NCI-H446 treated with DMSO at 0.1 percent for 48 hours (cell line): ENCODE data around the gene PPFIA3.

Experiments
- DNase-seq: peaks from one replicate; lab custom pipeline; 2025; lab: John Stamatoyannopoulos, UW

Gene PPFIA3

DNA sequence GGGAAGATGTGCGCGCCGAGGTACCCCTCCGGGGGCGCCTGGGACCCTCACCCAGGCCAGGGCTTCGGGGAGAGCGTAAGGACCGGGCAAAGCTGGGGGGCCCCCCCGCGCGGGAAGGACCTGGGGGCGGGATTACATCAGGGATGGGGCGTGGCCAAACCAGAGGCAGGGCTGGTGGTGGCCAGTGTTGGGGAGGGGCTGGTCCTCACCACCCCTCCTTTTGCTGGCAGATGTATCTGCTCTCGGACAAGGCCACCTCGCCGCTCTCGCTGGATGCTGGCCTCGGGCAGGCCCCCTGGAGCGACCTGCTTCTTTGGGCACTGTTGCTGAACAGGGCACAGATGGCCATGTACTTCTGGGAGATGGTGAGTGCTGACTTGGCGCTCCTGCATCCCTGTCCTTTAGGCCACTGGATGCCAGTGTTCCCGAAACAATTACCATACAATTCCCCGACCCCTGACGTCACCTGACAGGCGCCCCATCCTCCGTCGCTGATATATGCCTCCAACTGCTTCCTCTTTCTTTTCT is 63.6 kb downstream of the PPFIA3 start:
- no peak for DNase-seq

DNA sequence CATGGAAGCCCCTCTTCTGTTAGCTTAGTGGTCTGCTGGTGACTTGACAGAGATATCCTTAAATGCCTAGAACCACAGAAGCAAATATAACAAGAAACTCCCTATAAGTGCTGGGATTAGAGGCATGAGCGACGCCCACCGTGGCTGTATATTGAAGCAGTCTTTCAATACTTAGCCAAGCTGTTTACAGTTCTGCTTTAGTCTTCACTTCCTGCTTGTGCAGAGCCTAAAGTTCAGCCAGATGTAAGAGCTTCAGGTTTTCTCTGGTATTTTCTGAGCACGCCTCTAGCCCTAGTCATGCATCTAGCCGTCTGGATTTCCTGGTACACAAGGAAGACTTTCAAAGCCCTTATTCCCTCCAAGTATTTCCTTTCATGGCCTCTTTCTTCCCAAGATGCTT is 66.8 kb downstream of the PPFIA3 start:
- no peak for DNase-seq

DNA sequence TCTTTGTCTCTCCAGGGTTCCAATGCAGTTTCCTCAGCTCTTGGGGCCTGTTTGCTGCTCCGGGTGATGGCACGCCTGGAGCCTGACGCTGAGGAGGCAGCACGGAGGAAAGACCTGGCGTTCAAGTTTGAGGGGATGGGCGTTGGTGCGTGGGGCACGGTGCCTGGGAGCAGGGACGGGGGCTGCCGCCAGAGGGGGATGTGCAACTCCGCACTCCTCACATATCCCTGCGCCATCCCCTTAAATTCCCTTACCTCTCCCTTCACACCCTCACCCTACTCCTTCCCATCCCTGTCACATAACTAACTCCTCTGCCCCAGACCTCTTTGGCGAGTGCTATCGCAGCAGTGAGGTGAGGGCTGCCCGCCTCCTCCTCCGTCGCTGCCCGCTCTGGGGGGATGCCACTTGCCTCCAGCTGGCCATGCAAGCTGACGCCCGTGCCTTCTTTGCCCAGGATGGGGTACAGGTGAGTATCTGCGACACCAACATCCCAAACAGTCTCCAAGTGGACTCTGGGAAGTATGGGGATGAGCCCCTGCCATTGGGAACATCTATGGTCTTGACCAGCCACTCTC is 69.4 kb downstream of the PPFIA3 start:
- DNase-seq: no peak

DNA sequence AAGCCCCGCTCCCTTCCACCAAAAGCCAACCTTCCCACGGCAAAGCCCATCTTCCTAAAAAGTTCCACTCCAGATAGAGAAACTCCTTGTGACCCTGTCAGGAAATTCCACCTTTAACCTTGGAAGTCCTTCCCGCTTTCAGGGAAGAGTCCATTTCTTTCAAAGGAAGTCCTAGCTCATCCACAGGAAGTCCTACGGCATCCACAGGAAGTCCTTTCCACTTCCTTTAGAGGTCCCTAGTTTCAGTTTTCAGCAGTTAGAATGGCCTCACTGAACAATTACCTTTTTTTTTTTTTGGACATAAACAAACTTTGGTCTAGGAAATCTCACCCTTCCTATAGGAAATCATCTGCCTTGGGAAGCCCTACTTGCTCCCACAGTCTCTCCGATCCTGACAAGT is 69.9 kb downstream of the PPFIA3 start:
- no peak for DNase-seq

DNA sequence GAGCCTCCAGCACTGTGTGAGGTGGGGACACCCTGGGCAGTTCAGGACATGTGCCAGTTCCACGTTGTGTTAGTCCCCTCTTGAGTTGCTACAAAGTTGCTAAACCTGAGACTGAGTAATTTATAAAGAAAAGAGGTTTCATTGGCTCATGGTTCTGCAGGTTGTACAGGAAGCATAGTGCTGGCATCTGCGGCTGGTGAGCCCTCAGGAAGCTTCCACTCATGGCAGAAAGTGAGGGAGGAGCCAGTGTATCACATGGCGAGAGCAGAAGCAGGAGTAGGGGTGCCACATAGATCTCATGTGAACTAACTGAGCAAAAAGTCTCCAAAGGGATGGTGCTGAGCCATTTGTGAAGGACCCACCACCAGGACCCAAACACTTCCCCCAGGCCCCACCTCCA is 71.4 kb downstream of the PPFIA3 start:
- DNase-seq: no peak

DNA sequence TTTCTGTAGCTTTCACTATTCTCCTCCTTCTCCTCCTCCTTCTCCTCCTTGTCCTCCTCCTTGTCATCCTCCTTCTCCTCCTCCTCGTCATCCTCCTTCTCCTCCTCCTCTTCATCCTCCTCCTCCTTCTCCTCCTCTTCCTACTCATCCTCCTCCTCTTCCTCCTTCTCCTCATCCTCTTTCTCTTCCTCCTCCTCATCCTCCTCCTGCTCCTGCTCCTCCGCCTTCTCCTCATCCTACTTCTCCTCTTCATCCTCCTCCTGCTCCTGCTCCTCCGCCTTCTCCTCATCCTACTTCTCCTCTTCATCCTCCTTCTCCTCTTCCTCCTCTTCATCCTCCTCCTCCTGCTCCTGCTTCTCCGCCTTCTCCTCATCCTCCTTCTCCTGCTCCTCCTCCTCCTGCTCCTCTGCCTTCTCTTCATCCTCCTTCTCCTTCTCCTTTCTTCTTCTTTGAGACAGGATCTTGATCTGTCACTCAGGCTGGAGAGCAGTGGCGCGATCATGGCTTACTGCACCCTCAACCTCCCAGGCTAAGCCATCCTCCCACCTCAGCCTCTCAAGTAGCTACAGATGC is 74.6 kb downstream of the PPFIA3 start:
- no peak for DNase-seq

DNA sequence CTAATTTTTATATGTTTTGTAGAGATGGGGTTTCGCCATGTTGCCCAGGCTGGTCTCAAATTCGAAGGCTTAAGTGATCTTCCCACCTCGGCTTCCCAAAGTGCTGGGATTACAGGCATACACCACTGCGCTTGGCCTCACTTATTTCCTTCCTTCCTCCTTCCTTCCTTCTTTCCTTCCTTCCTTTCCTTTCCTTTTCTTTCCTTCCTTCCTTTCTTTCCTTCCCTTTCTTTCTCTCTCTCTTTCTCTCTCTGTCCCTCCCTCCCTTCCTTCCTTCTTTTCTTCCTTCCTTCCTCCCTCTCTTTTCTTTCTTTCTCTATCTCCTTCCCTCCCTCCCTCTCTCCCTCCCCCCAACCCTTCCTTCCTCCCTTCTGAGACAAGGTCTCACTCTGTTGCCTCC is 75.1 kb downstream of the PPFIA3 start:
- no peak for DNase-seq

DNA sequence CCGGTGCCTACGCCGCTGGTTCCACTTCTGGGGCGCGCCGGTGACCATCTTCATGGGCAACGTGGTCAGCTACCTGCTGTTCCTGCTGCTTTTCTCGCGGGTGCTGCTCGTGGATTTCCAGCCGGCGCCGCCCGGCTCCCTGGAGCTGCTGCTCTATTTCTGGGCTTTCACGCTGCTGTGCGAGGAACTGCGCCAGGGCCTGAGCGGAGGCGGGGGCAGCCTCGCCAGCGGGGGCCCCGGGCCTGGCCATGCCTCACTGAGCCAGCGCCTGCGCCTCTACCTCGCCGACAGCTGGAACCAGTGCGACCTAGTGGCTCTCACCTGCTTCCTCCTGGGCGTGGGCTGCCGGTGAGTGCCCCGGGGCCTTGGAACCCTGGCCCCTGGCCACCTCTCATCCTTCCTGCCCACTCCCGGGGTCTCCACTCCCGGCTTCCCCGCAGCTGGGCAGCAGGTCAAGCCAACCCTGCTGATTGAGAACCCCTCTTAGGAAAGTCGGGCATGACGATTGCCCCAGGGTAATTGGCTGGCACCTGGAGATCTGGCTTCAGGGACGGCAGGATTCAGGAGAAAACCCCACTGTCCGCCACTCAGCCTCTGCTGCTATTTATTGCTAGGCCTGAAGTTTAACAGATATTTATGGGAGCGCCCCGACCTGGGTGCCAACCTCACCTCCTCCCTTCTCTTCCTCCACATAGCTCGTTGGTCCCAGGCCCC is 77.3 kb downstream of the PPFIA3 start:
- no peak for DNase-seq

DNA sequence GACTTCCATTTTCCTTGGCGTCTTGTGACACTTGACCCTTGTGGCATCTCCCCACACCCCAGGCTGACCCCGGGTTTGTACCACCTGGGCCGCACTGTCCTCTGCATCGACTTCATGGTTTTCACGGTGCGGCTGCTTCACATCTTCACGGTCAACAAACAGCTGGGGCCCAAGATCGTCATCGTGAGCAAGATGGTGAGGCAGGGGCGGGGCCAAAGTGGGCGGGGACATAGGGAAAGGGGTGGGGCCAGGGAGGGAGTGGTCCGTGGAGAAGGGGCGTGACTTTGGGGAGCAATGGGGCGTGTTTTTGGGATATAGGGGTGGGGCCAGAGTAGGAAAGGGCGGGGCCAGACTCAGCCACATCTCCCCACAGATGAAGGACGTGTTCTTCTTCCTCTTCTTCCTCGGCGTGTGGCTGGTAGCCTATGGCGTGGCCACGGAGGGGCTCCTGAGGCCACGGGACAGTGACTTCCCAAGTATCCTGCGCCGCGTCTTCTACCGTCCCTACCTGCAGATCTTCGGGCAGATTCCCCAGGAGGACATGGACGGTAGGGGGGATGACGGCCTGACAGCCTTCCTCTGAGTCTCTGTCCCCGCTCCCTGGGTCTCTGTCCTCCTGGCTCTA is 81.0 kb downstream of the PPFIA3 start:
- no peak for DNase-seq
